Mesothelial cell of epicardium (in vitro differentiated cells): Measurements from ENCODE around the gene BHLHE41. TPM values are rescaled to one million over a fixed set of nuclear protein-coding genes. Genes with fewer than 3 reads are reported as not detected.

Source experiments
- DNase-seq, 2 experiments: peaks; one replicate each; pipeline ENCODE4 v3.0.0; 2021; ENCODE audit warnings: low spot score in 2 of 2; ENCODE audit not compliant: unreplicated experiment in 2 of 2
- H3K27ac Mint-ChIP-seq: 2 replicates; pipeline ENCODE4 v1.8.0; 2021; ENCODE audit warnings: mixed read lengths
- H3K27me3 Mint-ChIP-seq: 2 replicates; pipeline ENCODE4 v1.8.0; 2021; ENCODE audit warnings: low read depth, mixed read lengths
- H3K36me3 Mint-ChIP-seq: 2 replicates; pipeline ENCODE4 v1.8.0; 2021; ENCODE audit warnings: mixed read lengths
- H3K4me1 Mint-ChIP-seq: 2 replicates; pipeline ENCODE4 v1.8.0; 2021; ENCODE audit warnings: mixed read lengths
- H3K4me3 Mint-ChIP-seq: 2 replicates; pipeline ENCODE4 v1.8.0; 2021; ENCODE audit warnings: mild to moderate bottlenecking, moderate library complexity, mixed read lengths
- H3K9me3 Mint-ChIP-seq: 2 replicates; pipeline ENCODE4 v1.8.0; 2021; ENCODE audit warnings: mixed read lengths
- total RNA-seq: library from RNA; stranded (reverse); gene quantifications from 3 replicates; pipeline ENCODE4 v1.2.1, GENCODE V29; 2021
- TF ChIP-seq, protein P1 (sequence below): fragments of 200-600 bp; sonication (generic); IDR thresholded peaks from one replicate; pipeline ENCODE4 v1.5.0; 2021; ENCODE audit warnings: antibody characterized with exemption; ENCODE audit not compliant: unreplicated experiment

Gene BHLHE41
- total RNA-seq, 1 donor from 2014 or later = 9.2 TPM

DNA sequence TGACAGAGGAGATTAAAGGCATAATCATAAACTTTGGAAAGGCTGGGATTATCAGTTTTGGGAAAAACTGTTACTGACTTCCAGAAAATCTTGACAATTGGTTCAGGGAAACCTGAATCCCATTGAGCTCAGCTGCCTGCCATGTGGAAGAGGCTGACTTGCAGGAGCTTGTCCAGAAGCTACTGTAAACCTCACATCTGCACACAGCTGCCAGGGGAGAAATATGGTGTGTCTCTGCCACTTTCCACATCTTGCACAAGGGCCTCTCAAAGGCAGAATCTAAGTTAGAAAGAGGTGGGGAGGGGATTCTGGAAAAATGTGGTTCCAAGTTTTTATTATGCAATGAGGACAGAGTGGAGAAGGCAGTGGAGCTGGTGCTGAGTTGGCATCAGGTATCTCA lies 8.7 kb upstream of the BHLHE41 start:
- H3K9me3 Mint-ChIP-seq = no peaks in the 10 kb centered on the region
- H3K4me3 Mint-ChIP-seq = no peak overlapping the region
- H3K4me1 Mint-ChIP-seq = peaks cover 9% of the 10 kb centered on the region
- no peaks in the 10 kb centered on the region for H3K36me3 Mint-ChIP-seq
- TF ChIP-seq, protein P1, sequence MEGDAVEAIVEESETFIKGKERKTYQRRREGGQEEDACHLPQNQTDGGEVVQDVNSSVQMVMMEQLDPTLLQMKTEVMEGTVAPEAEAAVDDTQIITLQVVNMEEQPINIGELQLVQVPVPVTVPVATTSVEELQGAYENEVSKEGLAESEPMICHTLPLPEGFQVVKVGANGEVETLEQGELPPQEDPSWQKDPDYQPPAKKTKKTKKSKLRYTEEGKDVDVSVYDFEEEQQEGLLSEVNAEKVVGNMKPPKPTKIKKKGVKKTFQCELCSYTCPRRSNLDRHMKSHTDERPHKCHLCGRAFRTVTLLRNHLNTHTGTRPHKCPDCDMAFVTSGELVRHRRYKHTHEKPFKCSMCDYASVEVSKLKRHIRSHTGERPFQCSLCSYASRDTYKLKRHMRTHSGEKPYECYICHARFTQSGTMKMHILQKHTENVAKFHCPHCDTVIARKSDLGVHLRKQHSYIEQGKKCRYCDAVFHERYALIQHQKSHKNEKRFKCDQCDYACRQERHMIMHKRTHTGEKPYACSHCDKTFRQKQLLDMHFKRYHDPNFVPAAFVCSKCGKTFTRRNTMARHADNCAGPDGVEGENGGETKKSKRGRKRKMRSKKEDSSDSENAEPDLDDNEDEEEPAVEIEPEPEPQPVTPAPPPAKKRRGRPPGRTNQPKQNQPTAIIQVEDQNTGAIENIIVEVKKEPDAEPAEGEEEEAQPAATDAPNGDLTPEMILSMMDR = no peak
- peaks cover 37% of the 10 kb centered on the region for H3K27me3 Mint-ChIP-seq
- H3K27ac Mint-ChIP-seq = no peak overlapping the region
- no peak for DNase-seq

DNA sequence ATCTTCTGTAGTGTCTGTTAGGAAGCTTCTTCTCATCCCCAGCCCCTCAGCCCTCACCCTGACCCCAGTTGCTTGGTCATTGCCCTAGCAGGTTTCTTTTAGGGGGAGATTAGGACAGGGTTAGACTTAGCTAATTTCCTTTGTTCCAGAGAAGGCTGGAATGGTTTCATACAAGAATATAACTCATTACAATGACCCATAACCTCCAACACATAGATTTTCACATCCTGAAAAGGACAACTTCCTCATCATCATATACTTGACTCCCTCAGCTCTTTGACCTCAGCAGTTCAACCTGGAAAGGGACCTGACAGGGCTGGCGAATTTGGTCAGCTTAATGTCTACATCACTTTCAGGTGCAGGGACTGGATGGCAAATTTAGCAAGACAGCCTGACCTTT lies 8.0 kb upstream of the BHLHE41 start:
- TF ChIP-seq, protein P1 = no peak
- no peaks in the 10 kb centered on the region for H3K36me3 Mint-ChIP-seq
- no peaks in the 10 kb centered on the region for H3K9me3 Mint-ChIP-seq
- no peak for DNase-seq
- no peak overlapping the region for H3K27ac Mint-ChIP-seq
- H3K4me3 Mint-ChIP-seq = no peak overlapping the region
- peaks cover 9% of the 10 kb centered on the region for H3K4me1 Mint-ChIP-seq
- H3K27me3 Mint-ChIP-seq = peaks cover 43% of the 10 kb centered on the region

DNA sequence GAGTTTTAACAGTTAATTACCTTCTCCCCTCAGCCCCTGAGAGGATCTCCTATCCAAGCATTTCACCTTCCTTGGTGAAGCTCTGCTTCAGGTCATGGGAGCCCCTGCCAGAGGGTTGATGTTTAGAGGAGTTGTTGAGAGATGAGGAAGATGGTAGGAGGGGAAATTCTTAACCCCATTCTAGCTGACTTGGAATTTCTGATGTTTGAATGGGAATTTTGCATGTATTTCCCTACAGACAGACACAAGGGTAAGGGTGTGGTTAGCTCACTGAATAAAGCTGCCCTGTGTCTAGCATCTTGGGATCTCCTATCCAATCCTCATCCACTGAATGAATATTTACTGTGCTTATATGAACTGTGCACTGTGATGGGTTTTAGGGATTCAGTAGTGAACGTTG lies 7.1 kb upstream of the BHLHE41 start:
- DNase-seq = no peak
- TF ChIP-seq, protein P1 = no peak
- H3K9me3 Mint-ChIP-seq = no peaks in the 10 kb centered on the region
- H3K27me3 Mint-ChIP-seq = peaks cover 52% of the 10 kb centered on the region
- H3K4me3 Mint-ChIP-seq = no peak overlapping the region
- no peaks in the 10 kb centered on the region for H3K36me3 Mint-ChIP-seq
- H3K27ac Mint-ChIP-seq = no peak overlapping the region
- H3K4me1 Mint-ChIP-seq = peaks cover 15% of the 10 kb centered on the region

DNA sequence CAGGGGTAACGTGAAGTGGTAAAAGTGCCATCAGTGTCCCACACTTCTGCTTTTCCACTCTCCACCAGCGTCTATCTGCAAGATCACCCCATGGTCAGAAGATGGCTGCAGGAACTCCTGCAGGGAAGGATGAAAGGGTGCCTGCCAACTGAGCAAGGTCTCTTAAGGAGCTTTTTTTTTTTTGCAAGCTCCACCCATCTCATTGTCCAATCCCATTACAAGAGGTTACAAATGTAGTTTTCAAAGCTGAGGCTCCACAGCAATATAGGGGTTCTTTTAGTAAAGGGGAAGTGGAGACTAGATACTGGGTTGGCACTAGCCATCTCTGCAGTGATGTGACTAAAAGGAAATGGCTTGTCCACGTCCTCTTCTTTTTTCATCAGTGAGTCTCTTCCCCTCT lies 5.9 kb upstream of the BHLHE41 start:
- no peaks in the 10 kb centered on the region for H3K36me3 Mint-ChIP-seq
- H3K27ac Mint-ChIP-seq = no peak overlapping the region
- peaks cover 20% of the 10 kb centered on the region for H3K4me1 Mint-ChIP-seq
- H3K4me3 Mint-ChIP-seq = no peak overlapping the region
- peaks cover 57% of the 10 kb centered on the region for H3K27me3 Mint-ChIP-seq
- no peak for DNase-seq
- TF ChIP-seq, protein P1 = no peak
- H3K9me3 Mint-ChIP-seq = no peaks in the 10 kb centered on the region

DNA sequence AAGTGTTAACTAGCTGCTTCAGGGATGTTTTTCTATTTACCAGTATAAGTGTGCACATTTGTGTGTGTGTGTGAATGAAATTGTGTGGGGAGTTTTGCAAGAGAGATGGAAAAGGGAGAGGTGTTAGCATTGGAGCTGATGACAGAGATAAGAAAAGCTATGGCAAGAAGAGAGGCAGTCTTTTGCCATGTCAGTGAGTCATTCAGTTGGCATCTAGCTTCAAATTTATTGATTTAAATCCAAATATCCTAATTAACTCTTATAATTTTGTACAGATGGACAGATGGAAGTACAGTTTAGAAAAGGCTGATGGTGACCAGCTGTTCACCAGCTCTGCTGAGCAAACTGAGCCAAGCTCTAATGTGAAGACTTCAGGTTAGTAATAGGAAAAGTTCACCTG lies 3.3 kb upstream of the BHLHE41 start:
- H3K36me3 Mint-ChIP-seq = no peaks in the 10 kb centered on the region
- H3K27me3 Mint-ChIP-seq = peaks cover 73% of the 10 kb centered on the region
- DNase-seq = no peak
- no peak overlapping the region for H3K4me3 Mint-ChIP-seq
- TF ChIP-seq, protein P1 = no peak
- peaks cover 31% of the 10 kb centered on the region for H3K4me1 Mint-ChIP-seq
- no peak overlapping the region for H3K27ac Mint-ChIP-seq
- no peaks in the 10 kb centered on the region for H3K9me3 Mint-ChIP-seq

DNA sequence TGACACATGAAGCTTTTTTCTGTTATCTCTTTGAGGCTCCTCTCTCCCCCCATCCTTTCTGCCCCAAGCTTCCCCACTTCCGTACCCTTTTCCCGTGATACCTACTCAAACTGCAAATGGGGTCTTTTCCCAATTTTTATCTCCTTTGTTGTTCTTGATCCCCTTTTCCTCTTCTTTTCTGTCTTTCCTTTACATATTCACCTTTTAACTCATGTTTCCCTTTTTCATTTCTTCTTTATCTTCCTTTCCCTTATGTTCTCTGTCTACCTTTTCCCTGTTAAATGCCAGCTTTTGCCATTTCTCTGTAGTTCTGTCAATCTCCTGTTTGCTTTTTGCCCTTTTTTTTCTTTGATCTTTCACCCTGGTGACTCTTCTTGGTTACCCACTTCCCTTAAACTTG lies 2.6 kb upstream of the BHLHE41 start:
- peaks cover 70% of the 10 kb centered on the region for H3K27me3 Mint-ChIP-seq
- no peak for DNase-seq
- TF ChIP-seq, protein P1 = no peak
- peak overlapping the region; percentile 44 for H3K4me3 Mint-ChIP-seq
- H3K4me1 Mint-ChIP-seq = peaks cover 35% of the 10 kb centered on the region
- H3K27ac Mint-ChIP-seq = no peak overlapping the region
- H3K36me3 Mint-ChIP-seq = no peaks in the 10 kb centered on the region
- no peaks in the 10 kb centered on the region for H3K9me3 Mint-ChIP-seq
